NCI-H2196 treated with DMSO at 0.1 percent for 48 hours (cell line): Measurements from ENCODE around the gene KLHL29.

ENCODE experiments used
- DNase-seq: peaks from one replicate; lab custom pipeline; 2025; ENCODE audit not compliant: unreplicated experiment; lab: John Stamatoyannopoulos, UW

Gene KLHL29

GRCh38 chr2:23625726-23626125, 240.7 kb downstream of the KLHL29 start:
- DNase-seq = no peak

DNA sequence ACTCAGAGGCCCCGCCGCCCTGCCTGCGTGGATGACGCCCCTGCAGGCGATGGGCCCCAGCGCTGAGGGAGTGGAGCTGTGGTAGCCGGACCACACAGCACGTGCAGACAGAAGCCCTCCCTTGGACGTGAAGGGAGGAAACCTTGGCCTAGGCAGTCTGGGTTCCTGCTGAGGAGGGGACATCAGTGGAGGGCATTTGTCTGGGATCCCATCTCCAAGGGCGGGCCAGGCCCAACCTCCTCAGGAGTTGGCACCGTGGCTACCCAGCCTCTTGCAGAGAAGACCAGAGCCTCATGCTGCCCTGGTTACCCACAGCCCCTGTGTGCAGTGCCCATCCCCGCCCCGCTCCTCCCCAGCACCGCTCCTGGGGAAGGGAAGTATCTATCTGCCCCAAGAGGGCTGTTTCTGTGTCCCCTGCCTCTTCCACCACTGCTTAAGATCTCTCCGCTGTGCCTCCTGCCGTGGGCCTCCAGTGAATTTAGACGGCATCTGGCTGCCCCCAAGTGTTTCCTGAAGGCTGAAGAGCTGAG, 241.8 kb downstream of the KLHL29 start:
- no peak for DNase-seq

GRCh38 chr2:23627236-23628009, 242.4 kb downstream of the KLHL29 start:
- no peak for DNase-seq

DNA sequence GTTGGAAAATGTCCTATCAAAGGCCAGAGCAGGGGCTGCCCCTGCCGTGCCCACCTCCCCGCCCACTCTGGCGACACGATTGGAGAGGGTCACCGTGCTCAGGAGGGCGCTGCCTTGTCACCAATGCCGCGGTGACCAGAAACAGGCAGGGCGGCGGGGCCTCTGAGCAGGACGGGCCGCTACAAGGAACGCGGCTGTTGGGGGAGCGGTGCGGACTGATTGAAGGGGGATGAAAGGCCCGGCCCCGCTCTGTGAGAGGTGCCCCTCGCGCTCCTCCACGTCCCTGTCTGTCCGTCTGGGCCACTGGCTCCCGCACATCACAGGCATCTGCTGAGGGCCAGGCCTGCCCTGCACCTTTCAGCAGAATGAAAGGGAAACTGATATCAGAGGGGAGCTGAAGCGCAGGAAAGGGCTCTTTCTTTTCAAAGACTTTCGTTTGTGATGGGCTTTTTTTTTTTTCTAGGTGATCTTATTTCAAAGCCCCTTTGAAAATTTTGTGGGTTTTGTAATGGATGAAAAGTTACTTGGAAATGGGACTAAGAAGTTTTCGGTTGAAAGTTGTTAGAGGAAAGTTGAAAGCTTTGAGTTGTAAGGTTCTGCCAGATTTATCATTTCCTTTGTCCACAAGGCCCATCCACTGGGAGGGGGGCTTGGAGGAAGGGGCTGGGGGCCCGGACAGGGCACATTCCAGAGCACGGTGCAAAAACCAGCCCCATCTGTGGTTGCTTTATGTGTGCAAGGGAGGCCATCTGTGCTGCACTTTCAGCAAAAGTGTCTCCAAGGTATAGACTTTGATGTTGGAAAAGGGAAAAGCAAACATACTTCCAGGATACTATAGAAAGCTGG, 244.2 kb downstream of the KLHL29 start:
- no peak for DNase-seq

- no peak for DNase-seq
Measured at GRCh38 chr2:23629772-23630480, 244.9 kb downstream of the KLHL29 start.

GRCh38 chr2:23630961-23631360, 246.0 kb downstream of the KLHL29 start:
- DNase-seq = no peak

GRCh38 chr2:23631389-23631788, 246.4 kb downstream of the KLHL29 start:
- no peak for DNase-seq

GRCh38 chr2:23632386-23632785, 247.4 kb downstream of the KLHL29 start:
- no peak for DNase-seq

- no peak for DNase-seq
Measured at GRCh38 chr2:23632831-23633395, 247.9 kb downstream of the KLHL29 start.

GRCh38 chr2:23633966-23634365, 249.0 kb downstream of the KLHL29 start:
- no peak for DNase-seq

DNA sequence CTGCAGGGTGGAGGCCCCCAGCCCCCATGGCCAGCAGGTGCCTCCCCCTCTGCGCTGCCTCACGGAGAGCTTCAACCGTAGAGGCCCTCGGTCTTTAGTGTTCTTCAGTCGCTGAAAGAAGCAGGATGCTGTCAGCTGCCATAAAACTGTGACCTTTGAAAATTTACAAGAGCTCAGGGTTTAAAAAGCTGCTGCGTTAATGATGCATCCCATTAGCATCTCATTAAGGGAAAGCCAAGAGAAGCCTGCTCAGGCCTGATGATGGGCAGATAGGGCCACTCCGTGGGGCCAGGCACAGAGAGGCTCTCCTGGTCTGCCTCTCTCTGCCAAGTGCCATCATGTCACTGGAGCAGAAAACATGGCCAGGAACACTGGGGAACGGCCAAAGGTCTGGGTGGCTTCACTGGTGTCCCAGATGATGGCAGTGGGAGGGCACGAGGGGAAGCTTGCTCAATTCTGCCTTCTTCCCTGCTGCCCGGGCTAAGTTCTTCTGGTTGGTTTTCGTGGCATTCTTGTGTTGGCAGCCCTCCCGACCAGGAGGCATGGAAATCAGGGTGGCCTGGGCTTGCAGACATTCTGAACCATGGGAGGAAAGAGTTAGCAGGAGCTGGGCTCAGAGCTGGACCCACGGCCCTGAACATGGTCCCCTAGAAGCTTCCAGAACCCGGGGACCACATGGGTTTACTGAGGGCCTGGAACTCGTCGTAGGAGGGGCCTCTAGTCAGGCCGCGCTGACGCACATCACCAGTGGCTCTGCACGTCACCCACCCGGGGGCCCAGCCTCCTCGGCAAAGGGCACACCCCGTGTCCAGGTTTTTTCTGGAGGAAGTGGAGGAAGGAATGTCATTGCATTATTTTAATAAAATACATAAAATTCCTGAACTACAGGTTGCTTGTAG, 250.7 kb downstream of the KLHL29 start:
- no peak for DNase-seq

DNA sequence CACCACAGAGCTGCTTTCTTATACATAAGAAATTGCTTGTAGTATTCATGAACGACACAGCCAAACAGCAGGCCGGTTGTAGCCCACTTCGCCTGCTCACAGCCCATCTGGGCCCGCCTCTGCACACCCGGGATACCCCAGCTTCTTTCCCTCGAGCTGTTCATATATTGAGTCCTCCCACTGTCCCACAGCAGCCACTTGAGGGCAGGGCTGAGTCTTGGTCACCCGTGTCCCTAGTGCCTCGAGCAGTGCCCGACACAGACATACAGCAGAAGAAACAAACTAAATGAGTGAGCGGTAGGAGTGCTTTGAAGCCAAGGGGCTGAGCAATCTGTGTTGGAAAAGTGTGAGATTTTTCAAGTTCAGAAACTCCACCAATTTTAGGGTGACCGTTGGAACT, 251.4 kb downstream of the KLHL29 start:
- no peak for DNase-seq

GRCh38 chr2:23637011-23637778, 252.2 kb downstream of the KLHL29 start:
- no peak for DNase-seq

- no peak for DNase-seq
Measured at GRCh38 chr2:23639406-23639982, 254.5 kb downstream of the KLHL29 start.

- no peak for DNase-seq
Measured at GRCh38 chr2:23640711-23641110, 255.7 kb downstream of the KLHL29 start.

GRCh38 chr2:23642516-23642915, 257.5 kb downstream of the KLHL29 start:
- DNase-seq = no peak

- DNase-seq = no peak
Measured at GRCh38 chr2:23645230-23645808, 260.3 kb downstream of the KLHL29 start.

DNA sequence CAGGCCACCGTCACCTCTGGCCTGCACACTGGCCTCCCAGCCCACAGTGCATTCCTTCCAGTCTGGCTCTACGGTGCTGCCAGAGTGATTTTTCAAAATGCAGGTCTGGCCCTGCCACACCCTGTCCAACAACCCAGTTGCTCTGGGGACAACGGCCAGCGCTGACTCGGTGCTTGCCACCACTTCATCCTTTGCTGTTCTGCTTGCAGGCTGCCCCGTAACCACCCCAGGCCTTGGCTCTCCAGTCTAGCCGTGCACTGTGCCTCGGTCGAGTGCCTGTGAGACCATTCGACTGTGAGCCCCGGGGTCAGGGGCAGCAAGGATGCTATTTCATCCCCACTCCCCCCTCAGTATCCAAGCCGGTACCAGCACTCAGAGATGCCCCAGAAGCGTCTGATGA, 262.6 kb downstream of the KLHL29 start:
- no peak for DNase-seq

DNA sequence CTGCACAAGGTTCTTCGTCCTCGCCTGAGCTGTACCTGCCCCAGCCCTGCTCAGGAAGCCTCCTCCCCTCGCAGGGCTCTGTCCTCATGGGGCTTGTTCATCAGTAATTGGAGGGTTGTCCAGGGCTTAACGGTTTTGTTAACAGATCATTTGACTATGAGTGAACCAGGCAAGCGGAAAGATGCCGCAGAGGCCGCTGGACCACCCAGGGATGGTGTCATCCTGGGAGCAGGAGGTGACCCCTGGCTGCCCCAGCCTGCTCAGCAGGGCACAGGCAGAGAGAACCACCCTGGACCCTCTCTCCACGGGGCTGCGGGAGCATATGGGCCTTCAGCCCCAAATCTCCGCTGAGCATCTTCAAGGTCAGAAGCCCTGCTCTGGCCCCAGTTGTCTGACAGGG, 264.3 kb downstream of the KLHL29 start:
- DNase-seq = no peak
